CD14-positive monocyte (primary cell): ENCODE data around the gene TDRD7. TPM values are rescaled to one million over a fixed set of nuclear protein-coding genes. Genes with fewer than 3 reads are reported as not detected.
A peak's percentile ranks its signal among the peaks of the same experiment; 100 is the strongest.

Experiments used
- DNase-seq, 3 donors: peaks; one replicate each; pipeline ENCODE4 v3.0.0-alpha.2; 2011 to 2022
- H2AFZ ChIP-seq: 2 replicates; pipeline ENCODE4 v1.6.0; 2012; ENCODE audit warnings: mild to moderate bottlenecking, low read depth, low read length, inconsistent platforms; ENCODE audit not compliant: insufficient read depth, poor library complexity, severe bottlenecking
- H3K27ac ChIP-seq, 2 donors: 1 replicate in 1 of 2; 2 replicates in 1 of 2; pipeline ENCODE4 v1.5.1; 2012 to 2013; ENCODE audit warnings: low read length in 2 of 2, control low read depth in 1 of 2, inconsistent platforms in 1 of 2, low read depth in 1 of 2, mild to moderate bottlenecking in 1 of 2
- H3K27me3 ChIP-seq, 2 donors: one replicate each; pipeline versions ENCODE4 v1.6.0 to v1.6.1; 2011 to 2013; ENCODE audit warnings: low read length in 2 of 2; ENCODE audit not compliant: control insufficient read depth in 2 of 2, insufficient read depth in 2 of 2
- H3K36me3 ChIP-seq, 2 donors: replicated peaks in 1 of 2; 1 replicate in 1 of 2; 2 replicates in 1 of 2; pipeline versions ENCODE4 v1.5.1 to v1.6.1; 2012 to 2013; ENCODE audit warnings: low read length in 2 of 2, control low read depth in 1 of 2, inconsistent platforms in 1 of 2, mild to moderate bottlenecking in 1 of 2; ENCODE audit not compliant: insufficient read depth in 2 of 2, control insufficient read depth in 1 of 2
- H3K4me1 ChIP-seq, 2 donors: 1 replicate in 1 of 2; 2 replicates in 1 of 2; pipeline versions ENCODE4 v1.5.1 to v1.6.1; 2012 to 2013; ENCODE audit warnings: low read length in 2 of 2, control low read depth in 1 of 2, inconsistent platforms in 1 of 2, mild to moderate bottlenecking in 1 of 2, moderate library complexity in 1 of 2; ENCODE audit not compliant: insufficient read depth in 2 of 2, control insufficient read depth in 1 of 2
- H3K4me2 ChIP-seq: replicated peaks from 2 replicates; pipeline ENCODE3; 2012; ENCODE audit warnings: low read length, moderate library complexity, mild to moderate bottlenecking; ENCODE audit not compliant: poor library complexity, severe bottlenecking; ENCODE audit errors: extremely low read depth
- H3K4me3 ChIP-seq, 3 experiments: fragments of 200-600 bp in 1 of 3; sonication (generic) in 1 of 3; replicated peaks in 1 of 3; 1 replicate in 2 of 3; 2 replicates in 1 of 3; pipeline ENCODE4 v1.5.1; 2011 to 2013; ENCODE audit warnings: low read length in 3 of 3, mild to moderate bottlenecking in 3 of 3, control low read depth in 2 of 3, low read depth in 2 of 3, inconsistent platforms in 1 of 3, moderate library complexity in 1 of 3
- H3K79me2 ChIP-seq: 2 replicates; pipeline ENCODE4 v1.6.0; 2012; ENCODE audit warnings: mild to moderate bottlenecking, control low read depth, inconsistent platforms, low read length, moderate library complexity; ENCODE audit not compliant: insufficient read depth
- H3K9ac ChIP-seq: 2 replicates; pipeline ENCODE4 v1.6.0; 2017; ENCODE audit warnings: low read length, mild to moderate bottlenecking; ENCODE audit not compliant: insufficient read depth, poor library complexity, severe bottlenecking
- H3K9me3 ChIP-seq, 2 donors: replicated peaks in 1 of 2; 1 replicate in 1 of 2; 2 replicates in 1 of 2; pipeline versions ENCODE4 v1.5.1 to v1.6.1; 2012 to 2013; ENCODE audit warnings: low read length in 2 of 2, control low read depth in 1 of 2; ENCODE audit not compliant: control insufficient read depth in 1 of 2, insufficient read depth in 1 of 2
- H4K20me1 ChIP-seq: 2 replicates; pipeline ENCODE4 v1.6.0; 2012; ENCODE audit warnings: mild to moderate bottlenecking, low read length, control low read depth, moderate library complexity; ENCODE audit not compliant: insufficient read depth
- H3K27ac Mint-ChIP-seq, 7 donors: one replicate each; pipeline ENCODE4 v1.8.0; 2020; ENCODE audit warnings: mild to moderate bottlenecking in 7 of 7, mixed read lengths in 7 of 7, moderate library complexity in 6 of 7, inconsistent platforms in 2 of 7
- H3K27me3 Mint-ChIP-seq, 3 donors: one replicate each; pipeline ENCODE4 v1.8.0; 2021 to 2022; ENCODE audit warnings: low read depth in 3 of 3, mild to moderate bottlenecking in 3 of 3, mixed read lengths in 3 of 3, moderate library complexity in 3 of 3, inconsistent platforms in 1 of 3
- H3K36me3 Mint-ChIP-seq, 2 donors: one replicate each; pipeline ENCODE4 v1.8.0; 2020; ENCODE audit warnings: mixed read lengths in 2 of 2, inconsistent platforms in 1 of 2, mild to moderate bottlenecking in 1 of 2
- H3K4me1 Mint-ChIP-seq: one replicate; pipeline ENCODE4 v1.8.0; 2020; ENCODE audit warnings: mild to moderate bottlenecking, mixed read lengths
- H3K4me3 Mint-ChIP-seq, 2 donors: one replicate each; pipeline ENCODE4 v1.8.0; 2020; ENCODE audit warnings: mild to moderate bottlenecking in 2 of 2, mixed read lengths in 2 of 2, moderate library complexity in 1 of 2
- H3K9me3 Mint-ChIP-seq, 7 donors: one replicate each; pipeline ENCODE4 v1.8.0; 2020 to 2022; ENCODE audit warnings: mixed read lengths in 7 of 7, mild to moderate bottlenecking in 6 of 7, moderate library complexity in 6 of 7, inconsistent platforms in 2 of 7
- WGBS: methylation state at CpG from one replicate; pipeline ENCODE4 v1.1.5; 2013; ENCODE audit warnings: missing lambda C conversion rate; ENCODE audit not compliant: insufficient coverage; 5-methylcytosine and 5-hydroxymethylcytosine counted together
- intact Hi-C, 2 donors: fragments of 100-400 bp; cut with micrococcal nuclease; formaldehyde crosslinking; loops; one replicate each; pipeline versions ENCODE4 v1.15.0 to v1.15.1; 2023
- polyA plus RNA-seq, 3 donors: library from polyadenylated mRNA; depleted of rRNA in 1 of 3; unstranded in 2 of 3; stranded (reverse) in 1 of 3; fragments of 300-500 nt in 2 of 3; fragments of >200 nt in 1 of 3; fragmentation: Illumina TruSeq in 2 of 3; gene quantifications; 1 replicate in 2 of 3; 2 replicates in 1 of 3; pipeline ENCODE4 v1.2.3, GENCODE V29; 2012 to 2021
- TF ChIP-seq, protein P1 (sequence below): fragments of 200-600 bp; IDR thresholded peaks from one replicate; pipeline ENCODE4 v1.8.0; 2022; ENCODE audit warnings: antibody characterized with exemption, mild to moderate bottlenecking

The TDRD7 gene
- polyA plus RNA-seq, 3 donors, result 8.1 to 12.0 (median 11.1) TPM

DNA sequence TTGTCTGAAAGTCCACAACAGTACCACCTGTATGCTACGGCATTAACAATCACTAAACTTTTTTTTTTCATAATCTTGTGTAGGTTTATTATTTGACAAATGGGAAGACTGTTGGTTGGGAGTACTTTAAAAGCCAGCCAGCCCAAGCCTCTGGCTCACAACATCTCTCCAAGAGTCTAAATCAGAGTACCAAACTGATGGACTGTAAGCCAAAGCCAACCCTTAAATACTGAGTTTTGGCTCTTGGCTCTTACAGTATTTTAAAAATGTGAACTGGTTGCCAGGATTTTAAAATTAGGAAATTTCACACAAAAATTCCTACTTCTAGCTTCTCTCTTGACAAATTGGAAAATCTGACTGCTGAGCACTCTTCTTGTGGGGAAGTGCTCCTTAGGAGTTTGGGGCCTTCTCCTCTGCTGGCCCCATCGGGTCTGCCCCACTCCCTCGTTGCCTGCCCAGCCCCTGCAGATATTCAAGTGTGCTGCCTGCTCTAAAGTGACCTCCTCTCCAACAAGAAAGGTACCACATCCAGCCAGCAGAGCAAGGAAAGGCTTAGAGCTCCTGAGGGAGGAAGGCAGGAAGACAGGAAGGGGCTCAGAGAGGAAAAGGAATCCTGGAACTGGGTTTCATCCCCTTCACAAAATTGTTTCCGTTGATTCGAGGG, 67.7 kb downstream of the TDRD7 start:
- H3K36me3 Mint-ChIP-seq, result peaks cover 71 to 73% of the 10 kb centered on the region in 2 donors
- Histone ChIP-seq H3K9ac (no peak overlapping the region), H3K9me3 (no peaks in the 10 kb centered on the region), H3K4me2 (no peak overlapping the region), H3K27me3 (no peaks in the 10 kb centered on the region), H2AFZ (no peak overlapping the region), H3K27ac (no peak overlapping the region), H3K4me3 (no peak overlapping the region), H3K4me1 (no peaks in the 10 kb centered on the region), H3K36me3 (peaks cover 76 to 89% of the 10 kb centered on the region in 2 donors), H4K20me1 (no peaks in the 10 kb centered on the region), H3K79me2 (no peaks in the 10 kb centered on the region)
- peak overlapping the region in 2 of 7 donors; percentile 45 to 57 for H3K27ac Mint-ChIP-seq
- H3K27me3 Mint-ChIP-seq, result no peaks in the 10 kb centered on the region
- H3K4me1 Mint-ChIP-seq, result peaks cover 2% of the 10 kb centered on the region
- DNase-seq, result no peak
- no peak overlapping the region for H3K4me3 Mint-ChIP-seq
- intact Hi-C loops, result no loop called here
- no peaks in the 10 kb centered on the region for H3K9me3 Mint-ChIP-seq
- TF ChIP-seq, protein P1, sequence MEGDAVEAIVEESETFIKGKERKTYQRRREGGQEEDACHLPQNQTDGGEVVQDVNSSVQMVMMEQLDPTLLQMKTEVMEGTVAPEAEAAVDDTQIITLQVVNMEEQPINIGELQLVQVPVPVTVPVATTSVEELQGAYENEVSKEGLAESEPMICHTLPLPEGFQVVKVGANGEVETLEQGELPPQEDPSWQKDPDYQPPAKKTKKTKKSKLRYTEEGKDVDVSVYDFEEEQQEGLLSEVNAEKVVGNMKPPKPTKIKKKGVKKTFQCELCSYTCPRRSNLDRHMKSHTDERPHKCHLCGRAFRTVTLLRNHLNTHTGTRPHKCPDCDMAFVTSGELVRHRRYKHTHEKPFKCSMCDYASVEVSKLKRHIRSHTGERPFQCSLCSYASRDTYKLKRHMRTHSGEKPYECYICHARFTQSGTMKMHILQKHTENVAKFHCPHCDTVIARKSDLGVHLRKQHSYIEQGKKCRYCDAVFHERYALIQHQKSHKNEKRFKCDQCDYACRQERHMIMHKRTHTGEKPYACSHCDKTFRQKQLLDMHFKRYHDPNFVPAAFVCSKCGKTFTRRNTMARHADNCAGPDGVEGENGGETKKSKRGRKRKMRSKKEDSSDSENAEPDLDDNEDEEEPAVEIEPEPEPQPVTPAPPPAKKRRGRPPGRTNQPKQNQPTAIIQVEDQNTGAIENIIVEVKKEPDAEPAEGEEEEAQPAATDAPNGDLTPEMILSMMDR, result no peak
- no CpG with 5 or more reads among the region's 5 CpGs for WGBS

DNA sequence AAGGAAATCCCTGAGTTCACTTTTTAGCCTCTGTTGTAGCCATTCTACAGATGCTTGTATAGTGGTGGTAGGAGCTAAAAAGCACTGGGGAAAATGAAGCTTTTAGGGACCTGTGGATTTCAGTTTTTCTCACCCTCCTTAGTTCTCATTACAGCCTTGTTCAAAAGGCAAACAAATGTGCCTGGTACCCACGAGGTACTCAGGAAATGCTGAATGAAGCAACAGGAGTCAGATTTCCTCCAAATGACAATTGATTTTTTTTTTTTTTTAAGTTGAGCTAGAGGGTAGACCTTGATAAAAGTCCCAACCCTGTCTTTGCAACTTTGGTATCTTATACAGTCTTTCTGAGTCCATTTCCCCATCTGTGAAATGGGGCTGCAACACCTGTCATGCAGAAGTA, 68.3 kb downstream of the TDRD7 start:
- peaks cover 72 to 89% of the 10 kb centered on the region in 2 donors for H3K36me3 ChIP-seq
- H3K27ac Mint-ChIP-seq, result peak overlapping the region in 1 of 7 donors; percentile 68

More for the DNA sequence above, 68.3 kb downstream of the TDRD7 start:
- H3K4me1 Mint-ChIP-seq, result peaks cover 2% of the 10 kb centered on the region
- peaks cover 71 to 72% of the 10 kb centered on the region in 2 donors for H3K36me3 Mint-ChIP-seq
- no peak overlapping the region for H3K4me3 Mint-ChIP-seq
- H3K79me2 ChIP-seq, result no peaks in the 10 kb centered on the region
- H3K4me1 ChIP-seq, result no peaks in the 10 kb centered on the region
- H3K9me3 Mint-ChIP-seq, result no peaks in the 10 kb centered on the region
- H3K27me3 Mint-ChIP-seq, result no peaks in the 10 kb centered on the region
- no peak overlapping the region for H3K4me2 ChIP-seq
- H3K27me3 ChIP-seq, result no peaks in the 10 kb centered on the region
- DNase-seq, result no peak
- no peak overlapping the region for H3K9ac ChIP-seq
- H3K4me3 ChIP-seq, result no peak overlapping the region
- no peak overlapping the region for H3K27ac ChIP-seq
- no peak overlapping the region for H2AFZ ChIP-seq
- WGBS, result no CpG with 5 or more reads among the region's 1 CpG
- H3K9me3 ChIP-seq, result no peaks in the 10 kb centered on the region
- intact Hi-C loops, result no loop called here
- H4K20me1 ChIP-seq, result no peaks in the 10 kb centered on the region
- TF ChIP-seq, protein P1, result no peak
